GM12801 (cell line): ENCODE data around the gene UBQLN1.

Experiments used
- TF ChIP-seq, protein P1 (sequence below): IDR thresholded peaks from one replicate; pipeline ENCODE4 v1.5.1; 2011; ENCODE audit warnings: control low read depth; ENCODE audit not compliant: insufficient read length; ENCODE audit errors: extremely low read depth

UBQLN1 gene

DNA sequence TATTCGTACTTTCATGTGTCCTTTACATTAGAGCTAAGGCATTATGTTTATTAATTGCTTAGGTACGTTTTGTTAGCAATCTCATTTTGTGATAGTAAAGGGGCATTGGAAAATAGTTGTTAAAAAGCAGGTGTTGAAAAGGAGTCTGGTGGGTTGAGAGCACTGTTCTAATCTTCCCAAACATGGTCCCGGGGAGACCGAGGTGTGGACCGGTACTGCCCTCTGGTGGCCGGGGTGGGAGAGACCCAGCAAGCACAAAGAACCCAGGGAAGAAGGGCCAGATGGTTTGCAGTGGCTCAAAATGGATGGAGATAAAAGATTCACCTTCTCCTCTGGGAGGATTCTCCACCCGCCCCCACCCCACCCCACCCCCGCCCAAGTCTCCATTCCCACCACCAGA, 58.7 kb downstream of the UBQLN1 start:
- TF ChIP-seq, protein P1, sequence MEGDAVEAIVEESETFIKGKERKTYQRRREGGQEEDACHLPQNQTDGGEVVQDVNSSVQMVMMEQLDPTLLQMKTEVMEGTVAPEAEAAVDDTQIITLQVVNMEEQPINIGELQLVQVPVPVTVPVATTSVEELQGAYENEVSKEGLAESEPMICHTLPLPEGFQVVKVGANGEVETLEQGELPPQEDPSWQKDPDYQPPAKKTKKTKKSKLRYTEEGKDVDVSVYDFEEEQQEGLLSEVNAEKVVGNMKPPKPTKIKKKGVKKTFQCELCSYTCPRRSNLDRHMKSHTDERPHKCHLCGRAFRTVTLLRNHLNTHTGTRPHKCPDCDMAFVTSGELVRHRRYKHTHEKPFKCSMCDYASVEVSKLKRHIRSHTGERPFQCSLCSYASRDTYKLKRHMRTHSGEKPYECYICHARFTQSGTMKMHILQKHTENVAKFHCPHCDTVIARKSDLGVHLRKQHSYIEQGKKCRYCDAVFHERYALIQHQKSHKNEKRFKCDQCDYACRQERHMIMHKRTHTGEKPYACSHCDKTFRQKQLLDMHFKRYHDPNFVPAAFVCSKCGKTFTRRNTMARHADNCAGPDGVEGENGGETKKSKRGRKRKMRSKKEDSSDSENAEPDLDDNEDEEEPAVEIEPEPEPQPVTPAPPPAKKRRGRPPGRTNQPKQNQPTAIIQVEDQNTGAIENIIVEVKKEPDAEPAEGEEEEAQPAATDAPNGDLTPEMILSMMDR = no peak

DNA sequence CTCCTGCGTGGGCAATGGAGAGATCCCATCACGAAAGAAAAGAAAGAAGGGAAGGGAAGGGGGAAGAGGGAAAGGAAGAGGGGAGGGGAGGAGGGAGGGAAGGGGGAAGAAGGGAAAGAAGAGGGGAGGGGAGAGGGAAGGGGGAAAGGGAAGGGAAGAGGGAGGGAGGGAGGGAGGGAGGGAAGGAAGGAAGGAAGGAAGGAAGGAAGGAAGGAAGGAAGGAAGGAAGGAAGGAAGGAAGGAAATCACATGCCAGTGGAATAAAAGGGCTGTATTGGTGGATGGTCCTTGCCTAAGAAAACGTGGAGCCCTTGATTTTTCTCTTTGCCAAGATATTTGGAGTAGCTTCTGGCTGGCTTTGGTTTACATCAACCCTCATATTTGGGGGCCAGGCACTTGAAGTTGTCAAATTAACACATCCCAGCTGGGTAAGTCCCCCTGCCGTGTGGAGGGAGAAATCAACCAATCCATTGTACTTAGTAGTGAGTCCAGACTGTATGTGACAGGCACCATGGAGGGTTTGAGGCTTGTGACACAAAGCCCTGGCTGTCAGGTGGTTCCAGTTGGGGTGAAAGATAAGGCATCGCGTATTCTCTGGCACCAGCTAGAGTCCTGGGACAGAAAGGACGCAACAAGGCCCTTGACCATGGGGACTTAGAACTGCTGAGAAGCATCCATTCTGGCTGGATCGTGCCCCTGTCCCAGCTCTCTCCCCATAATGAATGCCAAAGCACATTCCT, 61.1 kb downstream of the UBQLN1 start:
- TF ChIP-seq, protein P1 = no peak

DNA sequence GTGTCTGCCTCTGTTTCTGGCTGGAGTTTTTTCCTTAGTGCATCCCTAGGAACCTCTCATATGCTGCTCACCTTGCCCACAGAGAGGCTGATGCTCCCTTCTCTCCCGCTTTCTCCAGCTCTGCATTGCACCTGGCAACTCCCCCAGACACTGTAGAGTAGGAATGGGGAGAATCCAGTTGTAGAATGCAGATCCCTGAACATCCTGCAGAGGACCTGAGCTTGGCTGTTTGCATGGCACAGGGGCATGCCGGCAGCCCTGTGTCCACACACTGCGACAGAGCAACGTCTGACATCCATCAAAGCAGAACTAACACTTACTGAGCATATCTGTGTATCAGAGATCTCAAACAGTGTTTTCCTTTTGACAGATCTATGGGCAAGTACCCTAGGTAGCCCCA, 65.0 kb downstream of the UBQLN1 start:
- TF ChIP-seq, protein P1 = no peak

DNA sequence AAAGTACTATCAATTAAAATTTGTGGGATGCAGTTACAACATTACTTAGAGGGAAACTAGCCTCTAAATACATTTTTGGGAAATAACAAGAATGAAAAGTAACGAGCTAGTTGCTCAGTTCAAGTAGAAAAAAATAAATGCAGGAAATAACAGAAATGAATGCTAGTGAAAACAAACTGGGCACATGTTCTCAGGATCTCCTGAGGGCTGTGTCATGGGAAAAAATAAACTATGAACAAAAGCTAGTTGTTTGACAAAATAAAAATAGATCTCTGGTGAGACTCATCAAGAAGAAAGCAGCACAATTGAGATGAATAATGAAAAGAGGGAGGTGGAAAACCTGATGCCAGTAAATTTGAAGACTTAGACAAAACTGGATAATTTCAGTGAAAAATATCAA, 68.5 kb downstream of the UBQLN1 start:
- TF ChIP-seq, protein P1 = no peak

DNA sequence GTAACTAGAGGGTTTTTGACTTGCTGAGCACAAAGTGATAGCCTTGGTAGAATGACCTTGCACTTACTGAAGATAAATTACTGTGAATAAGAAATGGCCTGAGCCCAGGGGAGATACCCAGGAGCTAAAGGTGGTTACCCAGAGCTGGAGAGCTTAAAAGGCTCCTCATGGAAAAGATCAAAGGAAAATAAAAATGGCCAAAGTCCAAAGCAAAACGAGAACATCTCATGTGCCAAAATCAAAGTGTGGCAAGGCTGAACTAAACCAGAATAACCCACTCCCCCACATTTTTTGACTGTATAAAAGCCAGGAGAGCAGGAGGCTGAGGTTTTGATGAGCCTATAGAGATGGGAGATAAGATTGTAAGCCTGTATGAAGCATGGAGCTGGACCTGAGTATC, 70.4 kb downstream of the UBQLN1 start:
- TF ChIP-seq, protein P1 = no peak

DNA sequence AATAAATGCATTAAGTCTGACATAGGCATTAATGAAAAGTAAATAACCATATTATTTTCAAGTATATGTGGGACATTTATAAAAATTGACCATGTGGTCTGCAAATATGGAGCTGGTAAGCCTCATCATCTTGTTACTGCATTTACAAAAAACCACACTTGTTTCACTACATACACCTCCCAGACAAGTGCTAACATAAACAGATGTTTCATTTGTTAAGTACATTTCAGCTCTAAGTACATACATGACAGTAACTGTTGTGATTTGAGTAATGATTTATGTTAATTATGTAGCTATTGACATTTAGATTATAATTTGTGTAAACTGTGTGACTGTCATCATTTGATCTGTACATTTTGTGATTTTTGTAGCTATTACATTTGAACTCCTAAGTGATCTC, 70.9 kb downstream of the UBQLN1 start:
- TF ChIP-seq, protein P1 = no peak

DNA sequence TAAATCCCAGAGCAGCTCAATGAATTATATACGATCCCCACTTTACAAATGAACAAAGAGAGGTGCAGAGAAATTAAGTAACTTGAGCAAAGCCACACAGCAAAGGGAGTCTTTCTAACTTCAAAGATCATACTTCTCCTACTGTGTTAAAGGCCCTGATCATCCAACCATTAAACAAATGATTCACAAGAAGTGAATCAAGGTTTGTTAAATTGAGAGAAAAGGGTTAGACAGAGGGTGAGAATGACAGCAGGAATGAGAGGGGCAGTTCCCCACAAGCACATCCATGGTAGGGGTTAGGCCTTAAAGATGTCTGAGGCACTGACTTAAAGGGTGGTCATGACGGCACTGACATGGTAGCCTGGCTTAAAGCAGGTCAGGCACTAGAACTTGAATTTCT, 74.1 kb downstream of the UBQLN1 start:
- TF ChIP-seq, protein P1 = no peak
